ENCODE results near the gene SLC9A5.

- no peak for TF ChIP-seq CTCF (IDR thresholded peaks at IDR 0.05)
- TF ChIP-seq POLR2AphosphoS5 (IDR thresholded peaks at IDR 0.05): no peak
- no peak for TF ChIP-seq POLR2A (IDR thresholded peaks at IDR 0.05)
These were observed 47.6 kb downstream of the SLC9A5 start for GRCh38 chr16:67296420-67296819.

Data from transverse colon (tissue), 4 donors.